K562 (cell line): Measurements from ENCODE around the gene AIG1. TPM values are rescaled to one million over a fixed set of nuclear protein-coding genes. Genes with fewer than 3 reads are reported as not detected.

Experiments used
- BHLHE40 ChIP-seq: IDR thresholded peaks from 2 replicates; pipeline ENCODE4 v1.6.1; 2011; ENCODE audit warnings: low read length, improper control_type of control experiment
- CHD2 ChIP-seq: IDR thresholded peaks from 2 replicates; pipeline ENCODE4 v1.6.1; 2011; ENCODE audit warnings: low read depth, low read length
- CLOCK ChIP-seq: fragments of 250-450 bp; sonication (Bioruptor Pico); IDR thresholded peaks from 2 replicates; pipeline ENCODE4 v1.4.0; 2020; ENCODE audit warnings: mild to moderate bottlenecking, moderate library complexity, borderline replicate concordance
- E4F1 ChIP-seq: fragments of 250-450 bp; sonication (Bioruptor Pico); IDR thresholded peaks from 2 replicates; pipeline ENCODE4 v1.5.0; 2021; ENCODE audit warnings: mild to moderate bottlenecking, borderline replicate concordance
- ELF4 ChIP-seq: fragments of 450-650 bp; formaldehyde crosslinking; IDR thresholded peaks from 2 replicates; pipeline ENCODE4 v1.4.0; 2022; ENCODE audit warnings: missing genetic modification characterization
- EP400 ChIP-seq: fragments of 450-650 bp; IDR thresholded peaks from 2 replicates; pipeline ENCODE4 v1.6.1; 2017; ENCODE audit warnings: antibody characterized with exemption, mild to moderate bottlenecking, moderate library complexity
- FOXK2 ChIP-seq, 2 experiments: fragments of 450-650 bp; IDR thresholded peaks in 1 of 2; conservative IDR thresholded peaks in 1 of 2; 2 replicates each; pipeline ENCODE4 v1.6.1; 2016; ENCODE audit warnings: low read depth in 2 of 2, mild to moderate bottlenecking in 1 of 2
- HDAC8 ChIP-seq: fragments of 450-650 bp; IDR thresholded peaks from 2 replicates; pipeline ENCODE4 v1.6.1; 2016; ENCODE audit warnings: mild to moderate bottlenecking, missing genetic modification characterization, moderate library complexity, missing compliant biosample characterization
- L3MBTL2 ChIP-seq: fragments of 450-650 bp; IDR thresholded peaks from 2 replicates; pipeline ENCODE4 v1.6.1; 2016; ENCODE audit warnings: mild to moderate bottlenecking, moderate library complexity
- NRF1 ChIP-seq, 2 experiments: fragments of 450-650 bp; IDR thresholded peaks in 1 of 2; conservative IDR thresholded peaks in 1 of 2; 2 replicates each; pipeline ENCODE4 v1.6.1; 2014; ENCODE audit warnings: mild to moderate bottlenecking in 2 of 2
- RCOR1 ChIP-seq, 2 experiments: IDR thresholded peaks; 2 replicates each; pipeline ENCODE4 v1.6.1; 2012; ENCODE audit warnings: low read depth in 2 of 2, low read length in 2 of 2, borderline replicate concordance in 1 of 2, improper control_type of control experiment in 1 of 2
- ZEB2 ChIP-seq: fragments of 450-650 bp; IDR thresholded peaks from 2 replicates; pipeline ENCODE4 v1.6.1; 2016
- ZKSCAN8 ChIP-seq: fragments of 200-800 bp; sonication (Bioruptor generic); IDR thresholded peaks from 2 replicates; pipeline ENCODE4 v1.6.1; 2016; ENCODE audit warnings: missing genetic modification characterization, missing compliant biosample characterization
- ZNF311 ChIP-seq: fragments of 250-450 bp; sonication (Bioruptor Pico); IDR thresholded peaks from 2 replicates; pipeline ENCODE4 v1.4.0; 2020; ENCODE audit warnings: mild to moderate bottlenecking, moderate library complexity
- ZNF644 ChIP-seq: fragments of 200-800 bp; sonication (Bioruptor generic); IDR thresholded peaks from 2 replicates; pipeline ENCODE4 v1.6.1; 2016; ENCODE audit warnings: low read depth, missing genetic modification characterization, missing compliant biosample characterization
- ZZZ3 ChIP-seq: fragments of 450-650 bp; IDR thresholded peaks from 2 replicates; pipeline ENCODE4 v1.6.1; 2016; ENCODE audit warnings: antibody characterized with exemption, mild to moderate bottlenecking, moderate library complexity
- polyA plus RNA-seq, 8 experiments: library from polyadenylated mRNA; depleted of rRNA in 4 of 8; stranded (reverse) in 5 of 8; unstranded in 3 of 8; fragments of >200 nt; fragmentation: Nextera tagmentation in 2 of 8; fragmentation: Illumina TruSeq in 1 of 8; extraction: Ambion mirVana in 2 of 8; extraction: Trizol in 1 of 8; gene quantifications; 2 replicates each; pipeline versions ENCODE4 v1.2.1 to v1.2.3, GENCODE V29; 2011 to 2014; ENCODE audit warnings: inconsistent platforms in 1 of 8, missing spikeins in 1 of 8
- total RNA-seq, 7 experiments: library from RNA; depleted of rRNA in 6 of 7; stranded (reverse); fragments of >200 nt in 6 of 7; fragmentation: Illumina TruSeq in 2 of 7; extraction: Trizol in 2 of 7; gene quantifications; 2 replicates each; pipeline versions ENCODE4 v1.2.1 to v1.2.3, GENCODE V29; 2011 to 2021; ENCODE audit warnings: low replicate concordance in 1 of 7
- TF ChIP-seq, protein P1 (sequence below): fragments of 450-650 bp; conservative IDR thresholded peaks from 2 replicates; pipeline ENCODE4 v1.6.1; 2016; ENCODE audit warnings: missing genetic modification characterization, low read depth, mild to moderate bottlenecking, control low read depth, missing compliant biosample characterization

AIG1 gene
- total and polyA plus RNA-seq, 9 of the 15 experiments (the other 6 are each of a cell fraction or from before 2014, with no cell fraction given) = 74.8 to 333 (median 127) TPM

- TF ChIP-seq CLOCK (CRISPR knock-in tag) = peak; percentile 83
- TF ChIP-seq BHLHE40 = no peak
- peak; percentile 88 for TF ChIP-seq ZNF644 (tag)
- TF ChIP-seq NRF1 (conservative IDR thresholded peaks at IDR 0.05 in 1 of 2, IDR thresholded peaks at IDR 0.05 in 1 of 2) = no peak
- TF ChIP-seq ZZZ3 = no peak
- peak; percentile 35; the same call in 1 of the 2 replicates for TF ChIP-seq L3MBTL2
- TF ChIP-seq EP400 = peak; percentile 53; the same call in 1 of the 2 replicates
- peak; percentile 96 for TF ChIP-seq ZNF311 (CRISPR knock-in tag)
- peak; percentile 66 for TF ChIP-seq ELF4
- peak; percentile 70; the same call in 1 of the 2 replicates for TF ChIP-seq HDAC8 (tag)
- TF ChIP-seq E4F1 (CRISPR knock-in tag) = peak; percentile 83
- peak in 1 of 2 experiments; percentile 27; a peak in 1 of 4 replicates for TF ChIP-seq FOXK2 (conservative IDR thresholded peaks at IDR 0.05 in 1 of 2, IDR thresholded peaks at IDR 0.05 in 1 of 2; ENCODE audit: low read depth in 2 of 2)
- peak; percentile 61; the same call in 1 of the 2 replicates for TF ChIP-seq ZKSCAN8 (CRISPR knock-in tag)
- TF ChIP-seq, protein P1, sequence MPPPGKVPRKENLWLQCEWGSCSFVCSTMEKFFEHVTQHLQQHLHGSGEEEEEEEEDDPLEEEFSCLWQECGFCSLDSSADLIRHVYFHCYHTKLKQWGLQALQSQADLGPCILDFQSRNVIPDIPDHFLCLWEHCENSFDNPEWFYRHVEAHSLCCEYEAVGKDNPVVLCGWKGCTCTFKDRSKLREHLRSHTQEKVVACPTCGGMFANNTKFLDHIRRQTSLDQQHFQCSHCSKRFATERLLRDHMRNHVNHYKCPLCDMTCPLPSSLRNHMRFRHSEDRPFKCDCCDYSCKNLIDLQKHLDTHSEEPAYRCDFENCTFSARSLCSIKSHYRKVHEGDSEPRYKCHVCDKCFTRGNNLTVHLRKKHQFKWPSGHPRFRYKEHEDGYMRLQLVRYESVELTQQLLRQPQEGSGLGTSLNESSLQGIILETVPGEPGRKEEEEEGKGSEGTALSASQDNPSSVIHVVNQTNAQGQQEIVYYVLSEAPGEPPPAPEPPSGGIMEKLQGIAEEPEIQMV (tag) = 0 out of 2 replicates have a peak, but pooled peaks have one; percentile 22
- peak in 1 of 2 experiments; percentile 74; a peak in 2 of 4 replicates for TF ChIP-seq RCOR1 (IDR thresholded peaks at IDR 0.05; ENCODE audit: borderline replicate concordance in 1 of 2, low read depth in 2 of 2, low read length in 2 of 2)
- TF ChIP-seq ZEB2 = peak; percentile 90
- TF ChIP-seq CHD2 = no peak
Observed at GRCh38 chr6:143064951-143065683, 4.4 kb downstream of the AIG1 start (continued).
